Measurements from ENCODE around the gene TRAF3IP3.

TRAF3IP3 gene

DNA sequence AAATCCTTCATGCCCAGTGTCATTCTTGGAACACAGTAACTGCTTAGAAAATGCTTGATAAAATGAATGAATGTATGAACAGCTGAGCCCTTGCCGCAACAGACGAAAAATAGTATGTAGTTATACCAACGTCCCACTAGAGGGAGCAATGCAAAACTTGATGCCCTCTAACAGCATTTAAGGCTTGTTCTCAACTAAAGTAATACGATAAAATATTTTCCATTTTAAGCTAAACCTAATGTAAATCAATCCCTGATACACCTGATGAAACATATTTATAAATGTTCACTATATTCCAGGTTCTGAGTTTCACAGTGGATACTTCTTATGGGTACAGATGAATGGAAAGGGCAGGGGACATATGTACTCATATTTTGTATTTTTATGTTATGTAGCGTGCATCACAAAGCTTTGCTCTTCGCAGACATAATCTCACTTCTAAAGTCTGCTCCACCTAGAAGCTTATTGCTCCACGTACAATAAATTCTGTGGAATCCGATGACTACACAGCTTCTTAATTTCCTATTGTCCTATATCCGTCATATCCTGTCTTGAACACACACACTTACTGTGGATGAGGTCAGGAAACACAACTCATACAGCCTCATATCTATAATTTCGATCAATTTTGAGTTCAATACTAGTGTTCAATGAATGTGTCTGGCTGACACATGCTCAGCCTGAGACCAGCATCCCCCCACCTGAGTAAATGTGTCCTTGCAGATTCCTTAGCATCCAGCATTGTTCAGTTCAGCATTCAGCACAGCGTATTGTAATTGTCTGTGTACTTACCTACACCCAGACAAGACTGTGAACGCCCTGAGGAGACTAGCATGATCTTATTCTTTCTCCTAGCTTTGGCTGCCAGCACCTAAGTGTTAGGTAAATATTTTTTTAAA, 67.5 kb downstream of the TRAF3IP3 start:
- DNase-seq (ENCODE audit: low spot score) (peak; percentile 43), FAIRE-seq (peak; percentile 58)

DNA sequence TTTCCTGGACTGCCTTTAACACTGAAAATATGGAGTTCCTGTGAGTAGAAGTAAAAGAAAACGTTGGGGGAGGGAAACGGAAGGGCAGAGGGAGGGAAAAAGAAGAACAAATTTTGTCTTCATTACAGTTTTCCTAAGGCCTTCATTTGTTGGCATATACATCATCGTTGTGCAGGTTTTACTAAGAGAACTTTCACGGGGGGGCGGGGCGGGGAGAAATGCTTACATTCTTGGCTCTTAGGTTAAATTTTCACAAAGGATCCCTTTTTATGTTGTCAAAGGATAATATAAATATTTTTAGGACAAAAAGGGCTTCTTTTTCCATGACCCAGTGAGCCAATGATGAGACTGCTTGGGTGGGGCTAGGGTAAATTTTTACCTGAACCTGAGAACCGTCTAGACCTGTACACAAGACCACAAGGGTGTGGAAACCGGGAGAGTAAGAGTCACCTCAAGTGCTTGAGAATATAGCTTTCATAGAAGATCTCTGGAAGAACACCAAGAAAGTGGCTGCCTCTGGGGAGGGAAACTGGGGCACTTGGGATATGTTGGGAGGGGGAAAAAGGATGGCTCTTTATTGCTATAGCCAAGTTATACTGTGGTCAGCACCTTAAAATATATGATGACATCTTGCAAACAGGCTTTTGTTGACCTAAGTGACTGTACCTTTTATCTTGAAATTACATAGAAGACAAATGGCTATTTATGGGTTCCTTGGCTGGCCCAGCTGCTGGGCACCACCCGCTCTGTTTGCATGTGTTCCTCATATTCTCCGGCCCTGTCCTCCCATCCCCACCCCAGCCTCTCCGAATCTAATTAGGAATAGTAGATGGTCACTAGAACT, 70.0 kb downstream of the TRAF3IP3 start:
- FAIRE-seq: no peak
- DNase-seq (ENCODE audit: low spot score): no peak

DNA sequence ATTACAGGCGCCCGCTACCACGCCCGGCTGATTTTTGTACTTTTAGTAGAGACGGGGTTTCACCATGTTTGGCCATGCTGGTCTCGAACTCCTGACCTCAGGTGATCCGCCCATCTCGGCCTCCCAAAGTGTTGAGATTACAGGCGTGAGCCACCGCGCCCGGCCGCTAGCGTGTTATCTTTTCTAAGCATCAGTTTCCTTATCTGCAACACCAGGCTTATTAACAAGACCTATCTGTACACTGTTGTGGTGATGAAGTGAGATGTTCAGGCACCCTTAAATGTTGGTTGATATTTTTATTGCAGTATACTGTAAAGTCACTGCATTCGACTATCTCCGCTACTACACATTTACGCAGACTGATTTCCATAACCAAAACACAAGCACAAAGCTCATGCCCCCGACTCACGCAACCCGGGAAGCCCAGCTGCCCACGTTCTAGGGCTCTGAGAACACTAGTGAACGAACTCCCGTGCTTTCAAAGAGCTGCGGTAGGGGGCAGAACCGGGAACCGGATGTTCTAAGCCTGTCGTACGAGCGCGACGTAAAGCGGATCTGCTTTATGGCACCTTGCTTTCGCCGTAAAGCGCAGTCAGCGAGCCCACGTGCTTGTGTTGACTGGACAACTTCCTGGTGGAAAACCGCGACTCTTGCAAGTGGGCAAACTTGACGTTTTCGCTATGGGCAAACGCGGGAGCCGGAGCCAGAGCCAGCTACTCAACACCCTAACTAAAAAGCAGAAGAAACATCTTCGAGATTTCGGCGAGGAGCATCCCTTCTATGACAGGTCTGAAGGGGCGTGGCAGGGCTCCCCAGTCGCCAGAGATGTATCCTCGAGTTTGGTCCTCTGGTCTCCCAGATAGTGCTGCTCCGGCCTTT, 71.8 kb downstream of the TRAF3IP3 start, which contains the start of gene UTP25:
UTP25 (plus strand) TSS at position 589 of the 879 bp plus-strand sequence; CDS start at position 681, 92 bp downstream.
- peak; percentile 92 for DNase-seq (ENCODE audit: low spot score)
- FAIRE-seq: peak; percentile 75

DNA sequence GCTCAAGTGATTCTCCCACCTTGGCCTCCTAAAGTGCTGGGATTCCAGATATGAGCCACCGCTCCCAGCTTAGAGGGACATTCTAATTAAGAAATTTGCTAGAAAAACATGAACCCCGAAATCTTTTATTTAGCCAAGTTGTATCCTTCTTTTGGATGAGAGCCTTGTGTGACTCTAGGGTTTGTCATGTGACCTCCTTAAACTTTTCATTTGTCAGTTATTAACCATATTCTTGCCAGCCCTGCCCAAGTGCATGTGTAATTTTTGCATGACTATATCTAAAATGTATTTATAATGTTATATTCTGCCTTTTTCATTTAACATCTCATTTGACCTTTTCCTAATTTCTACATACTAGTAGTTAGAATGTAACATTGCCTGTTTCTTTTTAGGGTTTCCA, 73.9 kb downstream of the TRAF3IP3 start:
- no peak for FAIRE-seq
- DNase-seq (ENCODE audit: low spot score): no peak

DNA sequence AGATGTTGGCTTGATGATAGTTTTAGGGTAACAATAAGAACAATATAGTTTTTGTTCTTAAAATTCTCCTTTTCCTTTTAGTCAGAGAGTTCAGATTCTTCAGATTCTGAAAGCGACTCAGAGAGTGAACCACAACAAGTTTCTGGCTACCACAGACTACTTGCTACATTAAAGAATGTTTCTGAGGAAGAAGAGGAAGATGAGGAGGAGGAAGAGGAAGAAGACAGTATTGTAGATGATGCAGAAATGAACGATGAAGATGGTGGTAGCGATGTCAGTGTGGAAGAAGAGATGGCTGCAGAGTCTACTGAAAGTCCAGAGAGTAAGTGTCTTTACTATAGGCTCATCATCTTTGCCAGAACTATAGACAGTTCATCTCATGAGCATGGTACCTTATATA, 74.9 kb downstream of the TRAF3IP3 start:
- no peak for FAIRE-seq

DNA sequence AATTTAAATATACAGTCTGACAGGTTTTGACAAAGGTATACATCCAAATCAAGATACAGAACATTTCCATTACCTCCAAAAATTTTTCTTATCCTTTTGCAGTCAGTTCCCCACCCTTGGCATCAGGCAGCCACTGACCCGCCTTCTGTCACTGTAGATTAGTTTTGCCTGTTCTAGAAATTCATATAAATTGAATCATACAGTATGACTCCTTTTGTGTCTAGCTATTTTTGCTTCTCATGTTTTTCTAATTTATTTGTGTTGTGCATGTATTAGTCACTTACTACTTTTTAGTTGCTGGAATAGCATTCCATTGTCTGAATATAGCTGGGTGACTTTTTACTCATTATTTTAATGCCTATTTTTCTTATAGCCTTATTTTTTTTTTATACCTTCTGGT, 75.8 kb downstream of the TRAF3IP3 start:
- FAIRE-seq (no peak), DNase-seq (ENCODE audit: low spot score) (no peak)

More for the DNA sequence above, 74.9 kb downstream of the TRAF3IP3 start:
- DNase-seq (ENCODE audit: low spot score): no peak

All from RCC 7860 (cell line).